Neural cell (in vitro differentiated cells): ENCODE results near the gene SYT17. TPM values are rescaled to one million over a fixed set of nuclear protein-coding genes. Genes with fewer than 3 reads are reported as not detected.

Source experiments
- H2AFZ ChIP-seq: fragments of 200-600, 300-800 bp; sonication (generic), shearing (Covaris generic); 2 replicates; pipeline ENCODE4 v1.6.0; 2014; ENCODE audit warnings: low read depth, mild to moderate bottlenecking, antibody characterized with exemption, low read length, moderate library complexity
- H3F3A ChIP-seq: fragments of 200-600 bp; shearing (Covaris generic); 2 replicates; pipeline ENCODE4 v1.6.1; 2016; ENCODE audit warnings: mild to moderate bottlenecking, moderate library complexity, mixed read lengths, antibody characterized with exemption, low read length; ENCODE audit not compliant: insufficient read depth, poor library complexity, severe bottlenecking
- H3K27ac ChIP-seq: fragments of 200-600, 300-800 bp; sonication (generic), shearing (Covaris generic); 2 replicates; pipeline ENCODE4 v1.5.1; 2014; ENCODE audit warnings: mild to moderate bottlenecking, low read length, moderate library complexity
- H3K27me3 ChIP-seq: fragments of 300-800, 200-600 bp; sonication (generic), shearing (Covaris generic); 2 replicates; pipeline ENCODE4 v1.6.0; 2014; ENCODE audit warnings: mild to moderate bottlenecking, low read depth, low read length, moderate library complexity; ENCODE audit not compliant: insufficient read depth
- H3K36me3 ChIP-seq: fragments of 300-800, 200-600 bp; sonication (generic), shearing (Covaris generic); 2 replicates; pipeline ENCODE4 v1.5.1; 2014; ENCODE audit warnings: mild to moderate bottlenecking, antibody characterized with exemption, low read length, moderate library complexity; ENCODE audit not compliant: insufficient read depth
- H3K4me2 ChIP-seq: fragments of 300-800, 200-600 bp; sonication (generic), shearing (Covaris generic); 2 replicates; pipeline ENCODE4 v1.6.0; 2014; ENCODE audit warnings: mild to moderate bottlenecking, low read length
- H3K4me3 ChIP-seq: fragments of 300-800, 200-600 bp; sonication (generic), shearing (Covaris generic); 2 replicates; pipeline ENCODE4 v1.5.1; 2014; ENCODE audit warnings: mild to moderate bottlenecking, low read length, moderate library complexity
- H3K79me2 ChIP-seq: fragments of 200-600 bp; shearing (Covaris generic); replicated peaks from 2 replicates; pipeline ENCODE4 v1.6.0; 2014; ENCODE audit warnings: mild to moderate bottlenecking, low read length, moderate library complexity; ENCODE audit not compliant: insufficient read depth
- H3K9ac ChIP-seq: fragments of 300-800, 200-600 bp; sonication (generic), shearing (Covaris generic); 2 replicates; pipeline ENCODE4 v1.6.1; 2016; ENCODE audit warnings: mild to moderate bottlenecking, low read length, mixed read lengths
- H3K9me2 ChIP-seq: fragments of 200-600 bp; shearing (Covaris generic); 2 replicates; pipeline ENCODE4 v1.6.1; 2016; ENCODE audit warnings: mild to moderate bottlenecking, low read length, mixed read lengths; ENCODE audit not compliant: insufficient read depth
- H3K9me3 ChIP-seq: fragments of 200-600, 300-800 bp; sonication (generic), shearing (Covaris generic); 2 replicates; pipeline ENCODE4 v1.6.1; 2016; ENCODE audit warnings: mild to moderate bottlenecking, mixed run types, low read length, moderate library complexity, mixed read lengths
- H4K20me1 ChIP-seq: fragments of 200-600 bp; shearing (Covaris generic); 2 replicates; pipeline ENCODE4 v1.6.1; 2016; ENCODE audit warnings: mild to moderate bottlenecking, mixed run types; ENCODE audit not compliant: insufficient read depth
- CTCF ChIP-seq: fragments of 450-650 bp; IDR thresholded peaks from 2 replicates; pipeline ENCODE4 v1.5.1; 2014; ENCODE audit warnings: antibody characterized with exemption, mild to moderate bottlenecking, moderate library complexity; ENCODE audit not compliant: poor library complexity, severe bottlenecking
- EP300 ChIP-seq: fragments of 450-650 bp; conservative IDR thresholded peaks from 2 replicates; pipeline ENCODE4 v1.6.1; 2014; ENCODE audit warnings: antibody characterized with exemption, mild to moderate bottlenecking, moderate library complexity; ENCODE audit not compliant: poor library complexity, severe bottlenecking
- EZH2 ChIP-seq: fragments of 200-600, 300-800 bp; shearing (Covaris generic), sonication (generic); IDR thresholded peaks from 2 replicates; pipeline ENCODE4 v1.6.1; 2014; ENCODE audit warnings: antibody characterized with exemption, low read length, borderline replicate concordance, mild to moderate bottlenecking; ENCODE audit not compliant: insufficient read depth, poor library complexity, severe bottlenecking
- MXI1 ChIP-seq: fragments of 450-650 bp; conservative IDR thresholded peaks from 2 replicates; pipeline ENCODE4 v1.6.1; 2014; ENCODE audit warnings: antibody characterized with exemption, mild to moderate bottlenecking; ENCODE audit not compliant: poor library complexity, severe bottlenecking
- POLR2AphosphoS5 ChIP-seq: IDR thresholded peaks from 2 replicates; pipeline ENCODE4 v1.6.1; 2012
- RAD21 ChIP-seq: fragments of 450-650 bp; conservative IDR thresholded peaks from 2 replicates; pipeline ENCODE4 v1.6.1; 2014; ENCODE audit warnings: antibody characterized with exemption, mild to moderate bottlenecking, moderate library complexity
- REST ChIP-seq: IDR thresholded peaks from 2 replicates; pipeline ENCODE4 v1.6.1; 2012; ENCODE audit warnings: borderline replicate concordance
- SMC3 ChIP-seq: fragments of 450-650 bp; conservative IDR thresholded peaks from 2 replicates; pipeline ENCODE4 v1.6.1; 2014; ENCODE audit warnings: antibody characterized with exemption, mild to moderate bottlenecking, moderate library complexity; ENCODE audit not compliant: poor library complexity
- TAF1 ChIP-seq: IDR thresholded peaks from 2 replicates; pipeline ENCODE4 v1.6.1; 2012; ENCODE audit warnings: low read depth
- polyA plus RNA-seq: library from polyadenylated mRNA; depleted of rRNA; stranded (reverse); fragments of >200 nt; gene quantifications from 2 replicates; pipeline ENCODE4 v1.2.3, GENCODE V29; 2014

Gene SYT17
- polyA plus RNA-seq, 1 donor from 2014 or later, result 3.0 TPM

GRCh38 chr16:19127205-19127604 is 40.8 kb upstream of the SYT17 start:
- H3K9me2 ChIP-seq, result no peaks in the 10 kb centered on the region
- no peaks in the 10 kb centered on the region for H3K9me3 ChIP-seq
- no peaks in the 10 kb centered on the region for H3K36me3 ChIP-seq
- H3K27ac ChIP-seq, result no peak overlapping the region
- no peak overlapping the region for H3K4me2 ChIP-seq
- no peaks in the 10 kb centered on the region for H3K79me2 ChIP-seq
- H2AFZ ChIP-seq, result no peak overlapping the region
- H3K9ac ChIP-seq, result no peak overlapping the region
- no peaks in the 10 kb centered on the region for H3F3A ChIP-seq
- H3K27me3 ChIP-seq, result no peaks in the 10 kb centered on the region
- H3K4me3 ChIP-seq, result no peak overlapping the region
- TF ChIP-seq CTCF (no peak), EP300 (no peak), RAD21 (no peak), POLR2AphosphoS5 (no peak), SMC3 (no peak), TAF1 (no peak), REST (no peak), MXI1 (no peak), EZH2 (no peak)
- H4K20me1 ChIP-seq, result no peaks in the 10 kb centered on the region

GRCh38 chr16:19127674-19128131 is 40.3 kb upstream of the SYT17 start:
- Histone ChIP-seq H2AFZ (no peak overlapping the region), H3K36me3 (no peaks in the 10 kb centered on the region), H3K9ac (no peak overlapping the region), H3K9me2 (no peaks in the 10 kb centered on the region), H3K4me2 (no peak overlapping the region), H3K27me3 (no peaks in the 10 kb centered on the region), H4K20me1 (no peaks in the 10 kb centered on the region), H3K79me2 (no peaks in the 10 kb centered on the region), H3K9me3 (no peaks in the 10 kb centered on the region), H3F3A (no peaks in the 10 kb centered on the region), H3K27ac (no peak overlapping the region), H3K4me3 (no peak overlapping the region)
- TF ChIP-seq TAF1, result no peak
- no peak for TF ChIP-seq POLR2AphosphoS5
- TF ChIP-seq MXI1, result no peak
- no peak for TF ChIP-seq SMC3
- no peak for TF ChIP-seq CTCF
- no peak for TF ChIP-seq EP300
- no peak for TF ChIP-seq RAD21
- TF ChIP-seq EZH2, result no peak
- no peak for TF ChIP-seq REST
